Activated CD8-positive, alpha-beta T cell treated with anti-CD3 and anti-CD28 coated beads for 36 hours (primary cell): ENCODE data around the gene MRPL37. TPM values are rescaled to one million over a fixed set of nuclear protein-coding genes. Genes with fewer than 3 reads are reported as not detected.

ENCODE experiments used
- ATAC-seq: fragments of 200-7000 bp; cut with Tn5 transposase; one replicate; pipeline ENCODE4 v1.10.0; 2021; ENCODE audit warnings: mild to moderate bottlenecking, moderate library complexity
- CTCF ChIA-PET: fragments of 350-600 bp; sonication (Branson Sonifier 250); formaldehyde crosslinking; loops from one replicate; lab custom pipeline; 2021; ENCODE audit warnings: antibody characterized with exemption; lab: Charles Lee
- POLR2A ChIA-PET: fragments of 350-600 bp; sonication (Branson Sonifier 250); formaldehyde crosslinking; loops from one replicate; lab custom pipeline; 2021; ENCODE audit warnings: antibody characterized with exemption; lab: Charles Lee
- DNase-seq: peaks from one replicate; pipeline ENCODE4 v3.0.0-alpha.2; 2020
- H3K27ac Mint-ChIP-seq: one replicate; pipeline ENCODE4 v1.8.0; 2021; ENCODE audit warnings: mild to moderate bottlenecking, mixed read lengths
- H3K27me3 Mint-ChIP-seq: one replicate; pipeline ENCODE4 v1.8.0; 2021; ENCODE audit warnings: mixed read lengths
- H3K36me3 Mint-ChIP-seq: one replicate; pipeline ENCODE4 v1.8.0; 2021; ENCODE audit warnings: low read depth, mixed read lengths
- H3K4me1 Mint-ChIP-seq: one replicate; pipeline ENCODE4 v1.8.0; 2021; ENCODE audit warnings: low read depth, mixed read lengths
- H3K4me3 Mint-ChIP-seq: one replicate; pipeline ENCODE4 v1.8.0; 2021; ENCODE audit warnings: mild to moderate bottlenecking, moderate library complexity, mixed read lengths
- H3K9me3 Mint-ChIP-seq: one replicate; pipeline ENCODE4 v1.8.0; 2021; ENCODE audit warnings: mixed read lengths
- intact Hi-C: fragments of 100-400 bp; cut with micrococcal nuclease; formaldehyde crosslinking; loops from one replicate; pipeline ENCODE4 v1.10.0; 2022
- total RNA-seq, 2 experiments: library from RNA; stranded (reverse); gene quantifications; one replicate each; pipeline ENCODE4 v1.2.3, GENCODE V29; 2021
- TF ChIP-seq, protein P1 (sequence below): fragments of 200-600 bp; IDR thresholded peaks from one replicate; pipeline ENCODE4 v1.8.0; 2022; ENCODE audit warnings: antibody characterized with exemption, mild to moderate bottlenecking

MRPL37 gene
- 100 to 1,000 TPM; 194 to 198 TPM for total RNA-seq

- peak within 1 kb of the TSS; percentile 84 for H3K27ac Mint-ChIP-seq
- H3K4me3 Mint-ChIP-seq: peak within 1 kb of the TSS; percentile 94
- TF ChIP-seq, protein P1, sequence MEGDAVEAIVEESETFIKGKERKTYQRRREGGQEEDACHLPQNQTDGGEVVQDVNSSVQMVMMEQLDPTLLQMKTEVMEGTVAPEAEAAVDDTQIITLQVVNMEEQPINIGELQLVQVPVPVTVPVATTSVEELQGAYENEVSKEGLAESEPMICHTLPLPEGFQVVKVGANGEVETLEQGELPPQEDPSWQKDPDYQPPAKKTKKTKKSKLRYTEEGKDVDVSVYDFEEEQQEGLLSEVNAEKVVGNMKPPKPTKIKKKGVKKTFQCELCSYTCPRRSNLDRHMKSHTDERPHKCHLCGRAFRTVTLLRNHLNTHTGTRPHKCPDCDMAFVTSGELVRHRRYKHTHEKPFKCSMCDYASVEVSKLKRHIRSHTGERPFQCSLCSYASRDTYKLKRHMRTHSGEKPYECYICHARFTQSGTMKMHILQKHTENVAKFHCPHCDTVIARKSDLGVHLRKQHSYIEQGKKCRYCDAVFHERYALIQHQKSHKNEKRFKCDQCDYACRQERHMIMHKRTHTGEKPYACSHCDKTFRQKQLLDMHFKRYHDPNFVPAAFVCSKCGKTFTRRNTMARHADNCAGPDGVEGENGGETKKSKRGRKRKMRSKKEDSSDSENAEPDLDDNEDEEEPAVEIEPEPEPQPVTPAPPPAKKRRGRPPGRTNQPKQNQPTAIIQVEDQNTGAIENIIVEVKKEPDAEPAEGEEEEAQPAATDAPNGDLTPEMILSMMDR: no peak
Observed at GRCh38 chr1:54199765-54200518, at the start of gene MRPL37, which contains the start of gene CYB5RL. TSS of gene MRPL37 (plus strand) at chr1:54200167. CDS start at chr1:54200244, 77 bp downstream. TSS of gene CYB5RL (minus strand) at chr1:54200030. CDS start at chr1:54195616, 4,414 bp downstream.

DNA sequence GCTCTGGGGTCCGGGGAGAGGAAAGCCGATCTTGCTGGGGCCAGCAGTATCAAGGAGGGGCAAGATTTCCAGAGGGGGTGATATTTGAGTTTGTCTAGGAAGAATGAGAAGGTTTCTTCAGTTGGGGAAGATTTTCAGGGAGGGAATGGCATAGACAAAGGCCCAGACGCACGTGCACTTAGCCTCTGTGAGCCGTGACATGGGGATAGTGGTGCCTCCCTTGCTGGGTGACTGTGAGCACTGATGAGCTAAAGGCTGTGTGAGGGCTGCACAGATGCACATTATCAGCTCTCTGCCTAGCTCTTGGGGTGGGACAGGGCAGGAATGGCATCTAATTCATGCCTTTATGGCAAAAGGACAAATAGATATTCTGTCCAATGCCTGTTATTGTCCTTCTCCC is 49.0 kb upstream of the MRPL37 start:
- POLR2A ChIA-PET: no interaction called here
- DNase-seq (no peak), ATAC-seq (no peak)
- Mint-ChIP-seq H3K36me3 (no peaks in the 10 kb centered on the region), H3K4me1 (no peaks in the 10 kb centered on the region), H3K4me3 (no peak overlapping the region), H3K27ac (no peak overlapping the region), H3K9me3 (no peaks in the 10 kb centered on the region), H3K27me3 (no peaks in the 10 kb centered on the region)
- TF ChIP-seq, protein P1: no peak
- intact Hi-C loops: no loop called here
- CTCF ChIA-PET: no interaction called here

More at GRCh38 chr1:54199765-54200518, at the start of gene MRPL37, which contains the start of gene CYB5RL:
- CTCF ChIA-PET: interaction anchor here (1.1 to 3.8 kb wide), 5 partner anchors 18 to 299 kb away, joined by 3 to 20 read pairs (median 10); partner anchors contain the start of gene SSBP3
- ATAC-seq: peak; percentile 98
- Mint-ChIP-seq H3K36me3 (peaks cover 18% of the 10 kb centered on the region), H3K9me3 (no peaks in the 10 kb centered on the region), H3K27me3 (no peaks in the 10 kb centered on the region), H3K4me1 (peaks cover 28% of the 10 kb centered on the region)
- DNase-seq: peak; percentile 96
- intact Hi-C loops: loop anchor here (5.0 to 10.0 kb wide), 2 partner anchors 205 to 287 kb away; partner anchors contain the start of gene SSBP3
- POLR2A ChIA-PET: interaction anchor here (0.6 to 2.3 kb wide), 16 partner anchors 9 to 564 kb away, joined by 3 to 7 read pairs (median 3); partner anchors contain the start of gene PARS2

GRCh38 chr1:54152696-54153095 is 47.3 kb upstream of the MRPL37 start, which contains the start of gene CDCP2:
TSS of gene CDCP2 (minus strand) at chr1:54153000. CDS start at chr1:54152922, 78 bp downstream.
- DNase-seq: no peak
- no peak within 1 kb of the TSS for H3K27ac Mint-ChIP-seq
- ChIA-PET POLR2A (no interaction called here), CTCF (no interaction called here)
- no peaks in the 10 kb centered on the region for H3K9me3 Mint-ChIP-seq
- H3K36me3 Mint-ChIP-seq: no peaks in the 10 kb centered on the region
- H3K4me3 Mint-ChIP-seq: no peak within 1 kb of the TSS
- no peaks in the 10 kb centered on the region for H3K27me3 Mint-ChIP-seq
- TF ChIP-seq, protein P1: no peak
- H3K4me1 Mint-ChIP-seq: no peaks in the 10 kb centered on the region
- no peak for ATAC-seq
- intact Hi-C loops: no loop called here

GRCh38 chr1:54153535-54154439 is 46.2 kb upstream of the MRPL37 start:
- Mint-ChIP-seq H3K9me3 (no peaks in the 10 kb centered on the region), H3K27me3 (no peaks in the 10 kb centered on the region), H3K4me3 (no peak overlapping the region), H3K27ac (no peak overlapping the region), H3K4me1 (no peaks in the 10 kb centered on the region), H3K36me3 (no peaks in the 10 kb centered on the region)
- no peak for ATAC-seq
- TF ChIP-seq, protein P1: no peak
- ChIA-PET POLR2A (no interaction called here), CTCF (no interaction called here)
- no peak for DNase-seq
- intact Hi-C loops: no loop called here
